Measurements from ENCODE around the gene PLBD1.

The PLBD1 gene

DNA sequence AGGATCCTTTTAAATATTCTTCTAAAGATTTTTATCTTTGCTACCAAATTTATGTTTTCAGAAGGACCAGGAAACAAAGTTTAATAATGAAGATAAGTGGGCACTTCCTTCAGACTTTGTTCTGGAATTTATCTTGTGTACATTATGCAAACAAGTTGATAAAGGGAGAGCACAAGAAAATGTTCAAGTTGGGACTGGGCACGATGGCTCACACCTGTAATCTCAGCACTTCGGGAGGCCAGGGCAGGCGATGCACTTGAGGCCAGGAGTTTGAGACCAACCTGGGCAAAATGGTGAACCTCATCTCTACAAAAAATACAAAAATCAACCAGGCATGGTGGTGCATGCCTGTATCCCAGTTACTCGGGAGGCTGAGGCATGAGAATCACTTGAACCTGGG is 4.6 kb downstream of the PLBD1 start:
- no peaks in the 10 kb centered on the region for H3K9me3 ChIP-seq (ENCODE audit: insufficient read depth, low read depth, low read length)
- H3K27me3 ChIP-seq (ENCODE audit: insufficient read depth, low read length): peaks cover 12% of the 10 kb centered on the region; the same call in 1 of the 2 replicates
- H3K4me3 ChIP-seq (ENCODE audit: low read length): no peak overlapping the region
- no peaks in the 10 kb centered on the region for H3K4me1 ChIP-seq (ENCODE audit: insufficient read depth, low read length)
- H3K36me3 ChIP-seq (ENCODE audit: insufficient read depth, low read depth, low read length): no peaks in the 10 kb centered on the region
- no peak overlapping the region for H3K9ac ChIP-seq (ENCODE audit: low read depth, low read length)
- no peak overlapping the region for H3K27ac ChIP-seq (ENCODE audit: low read length)

GRCh38 chr12:14562279-14562678 is 5.4 kb downstream of the PLBD1 start:
- Histone ChIP-seq H3K27ac (ENCODE audit: low read length) (no peak overlapping the region), H3K9ac (ENCODE audit: low read depth, low read length) (no peak overlapping the region), H3K27me3 (ENCODE audit: insufficient read depth, low read length) (peaks cover 8% of the 10 kb centered on the region; the same call in 1 of the 2 replicates), H3K9me3 (ENCODE audit: insufficient read depth, low read depth, low read length) (no peaks in the 10 kb centered on the region), H3K36me3 (ENCODE audit: insufficient read depth, low read depth, low read length) (no peaks in the 10 kb centered on the region), H3K4me3 (ENCODE audit: low read length) (no peak overlapping the region), H3K4me1 (ENCODE audit: insufficient read depth, low read length) (no peaks in the 10 kb centered on the region)

DNA sequence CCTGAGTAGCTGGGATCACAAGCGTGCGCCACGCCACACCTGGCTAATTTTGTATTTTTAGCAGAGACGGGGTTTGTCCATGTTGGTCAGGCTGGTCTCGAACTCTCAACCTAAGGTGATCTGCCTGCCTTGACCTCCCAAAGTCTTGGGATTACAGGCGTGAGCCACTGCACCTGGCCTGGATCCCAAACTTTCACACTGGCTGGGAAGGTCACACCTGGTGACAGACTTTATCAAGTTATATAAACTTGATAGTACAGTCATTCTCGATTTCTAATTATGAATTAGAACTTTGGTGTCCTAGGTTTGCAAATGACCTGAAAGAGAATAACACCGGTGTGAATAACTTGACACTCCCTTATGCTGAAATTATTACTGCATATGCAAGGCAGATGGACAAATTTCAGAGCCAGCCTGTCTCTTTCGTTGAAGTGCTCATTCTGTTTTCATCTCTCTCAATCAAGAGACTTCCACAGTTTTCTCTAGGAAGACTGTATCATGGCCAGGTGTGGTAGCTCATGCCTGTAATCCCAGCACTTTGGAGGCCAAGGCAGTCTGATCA is 5.9 kb downstream of the PLBD1 start:
- no peak overlapping the region for H3K27ac ChIP-seq (ENCODE audit: low read length)
- H3K4me1 ChIP-seq (ENCODE audit: insufficient read depth, low read length): no peaks in the 10 kb centered on the region
- H3K27me3 ChIP-seq (ENCODE audit: insufficient read depth, low read length): peaks cover 8% of the 10 kb centered on the region; the same call in 1 of the 2 replicates
- H3K4me3 ChIP-seq (ENCODE audit: low read length): no peak overlapping the region
- no peaks in the 10 kb centered on the region for H3K36me3 ChIP-seq (ENCODE audit: insufficient read depth, low read depth, low read length)
- H3K9ac ChIP-seq (ENCODE audit: low read depth, low read length): no peak overlapping the region
- H3K9me3 ChIP-seq (ENCODE audit: insufficient read depth, low read depth, low read length): no peaks in the 10 kb centered on the region

DNA sequence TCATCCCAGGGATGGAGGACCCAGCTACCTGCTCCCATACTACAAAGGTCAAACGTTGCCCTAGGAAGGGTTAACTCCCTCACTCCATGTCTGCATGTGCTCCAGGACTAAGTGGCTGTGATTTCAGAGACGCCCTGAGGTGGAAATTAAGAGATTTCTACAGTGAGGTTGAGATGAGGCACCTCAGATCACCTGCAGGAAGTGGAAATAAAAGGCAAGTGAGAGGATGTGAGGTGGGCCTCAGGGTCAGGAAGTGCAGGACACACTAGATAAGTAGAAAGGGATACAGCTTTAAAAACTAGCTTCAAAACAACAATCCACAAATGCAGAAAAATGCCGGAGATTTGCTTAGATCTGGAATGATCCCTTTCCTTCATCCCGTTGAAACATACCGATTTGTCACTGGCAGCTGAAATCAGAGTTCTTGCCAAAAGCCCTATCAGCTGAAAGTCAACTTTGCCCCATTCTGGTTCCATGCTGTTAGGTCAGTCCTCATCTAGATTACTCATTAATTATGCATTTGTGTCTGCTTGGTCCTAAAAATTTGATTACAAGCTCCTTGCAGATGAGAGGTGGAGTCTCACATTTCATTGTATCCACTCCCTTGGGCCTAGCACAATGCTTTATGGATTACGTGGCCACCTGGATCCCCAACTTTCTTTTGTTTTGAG is 6.6 kb downstream of the PLBD1 start:
- no peak overlapping the region for H3K4me3 ChIP-seq (ENCODE audit: low read length)
- no peaks in the 10 kb centered on the region for H3K36me3 ChIP-seq (ENCODE audit: insufficient read depth, low read depth, low read length)
- H3K27ac ChIP-seq (ENCODE audit: low read length): no peak overlapping the region
- peaks cover 3% of the 10 kb centered on the region; the same call in 1 of the 2 replicates for H3K27me3 ChIP-seq (ENCODE audit: insufficient read depth, low read length)
- no peaks in the 10 kb centered on the region for H3K4me1 ChIP-seq (ENCODE audit: insufficient read depth, low read length)
- no peak overlapping the region for H3K9ac ChIP-seq (ENCODE audit: low read depth, low read length)
- no peaks in the 10 kb centered on the region for H3K9me3 ChIP-seq (ENCODE audit: insufficient read depth, low read depth, low read length)

DNA sequence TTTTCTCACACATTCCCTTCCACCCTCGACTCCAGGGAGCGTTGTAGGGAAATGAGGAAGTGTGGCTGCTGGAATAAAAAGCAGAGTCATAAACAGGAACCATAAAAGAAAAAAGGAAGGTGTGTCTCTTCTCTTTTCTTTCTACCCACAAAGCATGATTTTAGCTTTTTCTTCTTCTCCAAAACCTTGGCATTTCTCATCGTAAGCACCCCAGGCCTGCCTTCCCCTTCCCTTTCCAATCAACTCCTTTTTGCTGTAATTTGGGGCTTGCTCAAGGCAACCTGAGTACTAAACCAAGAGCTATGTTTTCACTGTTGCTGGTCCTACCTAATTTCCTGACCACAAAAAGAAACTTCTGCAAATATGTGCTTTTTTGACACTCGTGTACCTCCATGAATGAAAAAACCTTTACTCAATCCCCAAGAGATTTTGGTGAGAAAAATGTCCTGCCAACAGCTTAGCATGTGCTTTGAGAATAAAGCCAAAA is 9.2 kb downstream of the PLBD1 start:
- no peaks in the 10 kb centered on the region for H3K36me3 ChIP-seq (ENCODE audit: insufficient read depth, low read depth, low read length)

GRCh38 chr12:14557966-14558365 is 9.7 kb downstream of the PLBD1 start:
- Histone ChIP-seq H3K9ac (ENCODE audit: low read depth, low read length) (no peak overlapping the region), H3K4me1 (ENCODE audit: insufficient read depth, low read length) (0 out of 2 replicates have a peak, but pooled peaks cover 3% of the 10 kb centered on the region), H3K36me3 (ENCODE audit: insufficient read depth, low read depth, low read length) (no peaks in the 10 kb centered on the region), H3K4me3 (ENCODE audit: low read length) (no peak overlapping the region), H3K9me3 (ENCODE audit: insufficient read depth, low read depth, low read length) (no peaks in the 10 kb centered on the region), H3K27me3 (ENCODE audit: insufficient read depth, low read length) (no peaks in the 10 kb centered on the region), H3K27ac (ENCODE audit: low read length) (no peak overlapping the region)

More for the DNA sequence above, 9.2 kb downstream of the PLBD1 start:
- Histone ChIP-seq H3K9ac (ENCODE audit: low read depth, low read length) (no peak overlapping the region), H3K4me3 (ENCODE audit: low read length) (no peak overlapping the region), H3K27ac (ENCODE audit: low read length) (no peak overlapping the region), H3K9me3 (ENCODE audit: insufficient read depth, low read depth, low read length) (no peaks in the 10 kb centered on the region), H3K4me1 (ENCODE audit: insufficient read depth, low read length) (0 out of 2 replicates have a peak, but pooled peaks cover 3% of the 10 kb centered on the region), H3K27me3 (ENCODE audit: insufficient read depth, low read length) (no peaks in the 10 kb centered on the region)

GRCh38 chr12:14554281-14555007 is 13.2 kb downstream of the PLBD1 start:
- Histone ChIP-seq H3K9ac (ENCODE audit: low read depth, low read length) (no peak overlapping the region; the same call in 1 of the 2 replicates), H3K4me3 (ENCODE audit: low read length) (no peak overlapping the region), H3K4me1 (ENCODE audit: insufficient read depth, low read length) (0 out of 2 replicates have a peak, but pooled peaks cover 3% of the 10 kb centered on the region), H3K9me3 (ENCODE audit: insufficient read depth, low read depth, low read length) (no peaks in the 10 kb centered on the region), H3K36me3 (ENCODE audit: insufficient read depth, low read depth, low read length) (no peaks in the 10 kb centered on the region), H3K27me3 (ENCODE audit: insufficient read depth, low read length) (no peaks in the 10 kb centered on the region), H3K27ac (ENCODE audit: low read length) (no peak overlapping the region)

- Histone ChIP-seq H3K27me3 (ENCODE audit: insufficient read depth, low read length) (no peaks in the 10 kb centered on the region), H3K9me3 (ENCODE audit: insufficient read depth, low read depth, low read length) (no peaks in the 10 kb centered on the region), H3K27ac (ENCODE audit: low read length) (no peak overlapping the region), H3K4me1 (ENCODE audit: insufficient read depth, low read length) (no peaks in the 10 kb centered on the region), H3K36me3 (ENCODE audit: insufficient read depth, low read depth, low read length) (no peaks in the 10 kb centered on the region), H3K9ac (ENCODE audit: low read depth, low read length) (no peak overlapping the region), H3K4me3 (ENCODE audit: low read length) (no peak overlapping the region)
Measured at GRCh38 chr12:14548609-14549008, 19.1 kb downstream of the PLBD1 start.

GRCh38 chr12:14547571-14547970 is 20.1 kb downstream of the PLBD1 start:
- Histone ChIP-seq H3K27ac (ENCODE audit: low read length) (no peak overlapping the region), H3K9ac (ENCODE audit: low read depth, low read length) (no peak overlapping the region), H3K27me3 (ENCODE audit: insufficient read depth, low read length) (no peaks in the 10 kb centered on the region), H3K9me3 (ENCODE audit: insufficient read depth, low read depth, low read length) (no peaks in the 10 kb centered on the region), H3K4me3 (ENCODE audit: low read length) (no peak overlapping the region), H3K36me3 (ENCODE audit: insufficient read depth, low read depth, low read length) (no peaks in the 10 kb centered on the region), H3K4me1 (ENCODE audit: insufficient read depth, low read length) (no peaks in the 10 kb centered on the region)

DNA sequence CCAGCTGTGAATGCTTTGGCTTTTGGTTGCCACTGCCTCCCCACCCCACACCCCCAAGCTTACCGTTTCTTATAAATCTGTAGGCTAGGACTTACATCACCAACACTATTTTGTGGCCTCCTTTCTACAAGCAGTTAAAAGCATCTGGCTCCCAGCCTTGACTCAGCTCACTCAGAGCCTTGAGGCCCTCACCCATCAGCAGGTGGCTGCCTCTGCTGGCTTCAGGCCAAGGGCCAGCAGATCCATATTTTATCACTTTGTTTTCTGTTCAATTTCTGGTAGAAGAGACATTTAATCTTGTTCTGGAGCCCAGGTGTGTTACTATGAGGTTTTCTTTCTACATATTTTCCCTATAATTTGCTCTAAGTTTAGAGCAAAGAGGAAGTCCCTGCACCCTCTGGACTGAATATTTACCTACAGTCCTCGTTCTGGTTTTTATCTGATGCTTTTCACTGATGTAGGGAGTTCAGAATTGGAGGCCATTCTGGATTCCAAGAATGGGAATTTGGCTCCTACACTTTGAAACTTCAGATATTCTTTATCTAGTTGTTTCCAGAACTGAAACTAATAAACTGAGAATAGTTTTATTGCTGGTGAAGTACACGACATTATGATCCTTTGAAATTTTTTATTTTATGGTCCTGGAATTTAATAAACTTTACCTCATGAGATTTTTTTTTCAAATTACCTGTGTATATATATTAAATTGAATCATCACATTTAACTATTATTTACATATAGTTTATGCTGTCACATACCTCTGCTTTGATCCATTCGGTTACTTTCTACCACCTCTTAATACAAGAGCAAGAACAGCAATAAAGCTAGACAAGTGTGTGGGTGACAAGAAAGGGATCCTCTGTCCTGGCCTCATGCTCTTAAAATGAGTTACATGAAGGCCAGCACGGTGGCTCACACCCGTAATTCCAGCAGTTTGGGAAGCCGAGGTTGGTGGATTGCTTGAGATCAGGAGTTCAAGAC is 22.2 kb downstream of the PLBD1 start:
- Histone ChIP-seq H3K4me1 (ENCODE audit: insufficient read depth, low read length) (no peaks in the 10 kb centered on the region), H3K27ac (ENCODE audit: low read length) (no peak overlapping the region)

More for the DNA sequence above, 22.2 kb downstream of the PLBD1 start:
- no peaks in the 10 kb centered on the region for H3K27me3 ChIP-seq (ENCODE audit: insufficient read depth, low read length)
- no peaks in the 10 kb centered on the region for H3K9me3 ChIP-seq (ENCODE audit: insufficient read depth, low read depth, low read length)
- H3K9ac ChIP-seq (ENCODE audit: low read depth, low read length): no peak overlapping the region
- no peak overlapping the region for H3K4me3 ChIP-seq (ENCODE audit: low read length)
- H3K36me3 ChIP-seq (ENCODE audit: insufficient read depth, low read depth, low read length): no peaks in the 10 kb centered on the region
